Calu3 (cell line): ENCODE results near the gene BIN2. TPM values are rescaled to one million over a fixed set of nuclear protein-coding genes. Genes with fewer than 3 reads are reported as not detected.

ENCODE experiments used
- BruUV-seq: library from RNA; stranded (reverse); fragments of 400-500 nt; replicated peaks from 2 replicates; lab custom pipeline; 2021; lab: Mats Ljungman, UMichigan
- CTCF ChIA-PET: fragments of 300-600 bp; sonication (Branson Sonifier 250); formaldehyde crosslinking; loops from one replicate; lab custom pipeline; 2022; ENCODE audit warnings: antibody characterized with exemption; lab: Charles Lee
- DNase-seq: peaks from one replicate; pipeline ENCODE4 v3.0.0; 2022
- H3K27ac Mint-ChIP-seq: one replicate; pipeline ENCODE4 v1.8.0; 2022; ENCODE audit warnings: mixed read lengths; ENCODE audit not compliant: unreplicated experiment
- H3K27me3 Mint-ChIP-seq: one replicate; pipeline ENCODE4 v1.8.0; 2022; ENCODE audit warnings: mixed read lengths; ENCODE audit not compliant: unreplicated experiment
- H3K36me3 Mint-ChIP-seq: one replicate; pipeline ENCODE4 v1.8.0; 2022; ENCODE audit warnings: mild to moderate bottlenecking, moderate library complexity, mixed read lengths; ENCODE audit not compliant: insufficient read depth, unreplicated experiment
- H3K4me1 Mint-ChIP-seq: one replicate; pipeline ENCODE4 v1.8.0; 2022; ENCODE audit warnings: mild to moderate bottlenecking, low read depth, mixed read lengths; ENCODE audit not compliant: unreplicated experiment
- H3K4me3 Mint-ChIP-seq: one replicate; pipeline ENCODE4 v1.8.0; 2022; ENCODE audit warnings: mild to moderate bottlenecking, low read depth, moderate library complexity, mixed read lengths; ENCODE audit not compliant: unreplicated experiment
- H3K9me3 Mint-ChIP-seq: one replicate; pipeline ENCODE4 v1.8.0; 2022; ENCODE audit warnings: low read depth, mixed read lengths; ENCODE audit not compliant: unreplicated experiment
- intact Hi-C: fragments of 100-400 bp; cut with micrococcal nuclease; formaldehyde crosslinking; loops from one replicate; pipeline ENCODE4 v1.10.0; 2022; ENCODE audit not compliant: unreplicated experiment
- total RNA-seq: library from RNA; stranded (reverse); gene quantifications from 2 replicates; pipeline ENCODE4 v1.2.3, GENCODE V29; 2022
- TF ChIP-seq, protein P1 (sequence below): fragments of 200-600 bp; IDR thresholded peaks from one replicate; pipeline ENCODE4 v1.8.0; 2022; ENCODE audit warnings: antibody characterized with exemption; ENCODE audit not compliant: unreplicated experiment

The BIN2 gene
- total RNA-seq, 1 experiment from 2014 or later, result not detected

DNA sequence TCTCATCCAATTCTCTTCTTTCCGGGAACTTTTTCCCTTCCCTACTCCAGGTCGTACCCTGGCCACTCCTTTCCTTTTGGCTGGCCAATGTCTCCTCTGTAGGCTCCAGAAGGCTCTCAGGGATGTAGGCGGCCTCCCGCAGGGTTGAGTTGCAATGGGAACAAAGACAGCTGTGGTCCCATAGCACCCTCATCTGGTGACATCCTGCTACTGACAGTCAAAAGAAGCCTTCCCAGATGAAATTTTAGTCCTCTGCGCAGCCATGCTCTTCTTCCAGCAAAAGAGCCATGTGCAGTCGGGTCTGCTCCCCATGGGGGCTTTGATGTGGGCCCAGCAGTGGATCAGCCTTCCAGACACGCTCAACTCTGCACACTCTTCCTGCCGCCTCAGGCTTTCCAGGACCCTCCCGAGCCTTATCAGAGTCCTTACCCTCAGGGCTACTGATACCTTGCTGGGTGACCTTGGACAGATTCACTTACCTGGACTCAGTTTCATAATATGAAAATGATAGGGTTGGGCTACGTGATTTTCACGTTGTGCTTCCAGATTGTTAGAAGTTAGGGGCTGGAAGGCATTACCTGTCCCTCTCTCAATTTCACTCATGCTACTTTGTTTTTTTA lies 28.0 kb upstream of the BIN2 start:
- Mint-ChIP-seq H3K27ac (no peak overlapping the region), H3K4me1 (peaks cover 8% of the 10 kb centered on the region), H3K36me3 (no peaks in the 10 kb centered on the region), H3K9me3 (no peaks in the 10 kb centered on the region), H3K27me3 (no peaks in the 10 kb centered on the region), H3K4me3 (no peak overlapping the region)
- intact Hi-C loops, result no loop called here
- TSS peak; percentile 60 for BruUV-seq
- CTCF ChIA-PET, result no interaction called here
- peak; percentile 62 for DNase-seq
- TF ChIP-seq, protein P1, sequence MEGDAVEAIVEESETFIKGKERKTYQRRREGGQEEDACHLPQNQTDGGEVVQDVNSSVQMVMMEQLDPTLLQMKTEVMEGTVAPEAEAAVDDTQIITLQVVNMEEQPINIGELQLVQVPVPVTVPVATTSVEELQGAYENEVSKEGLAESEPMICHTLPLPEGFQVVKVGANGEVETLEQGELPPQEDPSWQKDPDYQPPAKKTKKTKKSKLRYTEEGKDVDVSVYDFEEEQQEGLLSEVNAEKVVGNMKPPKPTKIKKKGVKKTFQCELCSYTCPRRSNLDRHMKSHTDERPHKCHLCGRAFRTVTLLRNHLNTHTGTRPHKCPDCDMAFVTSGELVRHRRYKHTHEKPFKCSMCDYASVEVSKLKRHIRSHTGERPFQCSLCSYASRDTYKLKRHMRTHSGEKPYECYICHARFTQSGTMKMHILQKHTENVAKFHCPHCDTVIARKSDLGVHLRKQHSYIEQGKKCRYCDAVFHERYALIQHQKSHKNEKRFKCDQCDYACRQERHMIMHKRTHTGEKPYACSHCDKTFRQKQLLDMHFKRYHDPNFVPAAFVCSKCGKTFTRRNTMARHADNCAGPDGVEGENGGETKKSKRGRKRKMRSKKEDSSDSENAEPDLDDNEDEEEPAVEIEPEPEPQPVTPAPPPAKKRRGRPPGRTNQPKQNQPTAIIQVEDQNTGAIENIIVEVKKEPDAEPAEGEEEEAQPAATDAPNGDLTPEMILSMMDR, result peak; percentile 68

DNA sequence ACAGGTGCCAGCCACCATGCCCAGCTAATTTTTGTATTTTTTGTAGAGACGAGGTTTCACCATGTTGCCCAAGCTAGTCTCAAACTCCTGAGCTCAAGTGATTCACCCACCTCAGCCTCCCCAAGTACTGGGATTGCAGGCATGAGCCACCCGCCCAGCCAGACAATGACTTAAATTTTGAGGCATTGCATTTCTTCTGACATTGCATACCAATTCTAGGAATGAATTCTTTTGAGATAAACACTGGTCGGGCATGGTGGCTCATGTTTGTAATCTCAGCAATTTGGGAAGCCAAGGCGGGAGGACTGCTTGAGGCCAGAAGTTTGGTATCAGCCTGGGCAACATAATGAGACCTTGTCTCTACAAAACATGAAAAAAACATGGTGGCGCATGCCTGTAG lies 25.1 kb upstream of the BIN2 start:
- no peaks in the 10 kb centered on the region for H3K36me3 Mint-ChIP-seq
- CTCF ChIA-PET, result no interaction called here
- BruUV-seq, result no TSS peak
- no peaks in the 10 kb centered on the region for H3K9me3 Mint-ChIP-seq
- no peak overlapping the region for H3K27ac Mint-ChIP-seq
- intact Hi-C loops, result no loop called here
- no peak overlapping the region for H3K4me3 Mint-ChIP-seq
- TF ChIP-seq, protein P1, result no peak
- no peaks in the 10 kb centered on the region for H3K27me3 Mint-ChIP-seq
- H3K4me1 Mint-ChIP-seq, result peaks cover 20% of the 10 kb centered on the region
- no peak for DNase-seq

DNA sequence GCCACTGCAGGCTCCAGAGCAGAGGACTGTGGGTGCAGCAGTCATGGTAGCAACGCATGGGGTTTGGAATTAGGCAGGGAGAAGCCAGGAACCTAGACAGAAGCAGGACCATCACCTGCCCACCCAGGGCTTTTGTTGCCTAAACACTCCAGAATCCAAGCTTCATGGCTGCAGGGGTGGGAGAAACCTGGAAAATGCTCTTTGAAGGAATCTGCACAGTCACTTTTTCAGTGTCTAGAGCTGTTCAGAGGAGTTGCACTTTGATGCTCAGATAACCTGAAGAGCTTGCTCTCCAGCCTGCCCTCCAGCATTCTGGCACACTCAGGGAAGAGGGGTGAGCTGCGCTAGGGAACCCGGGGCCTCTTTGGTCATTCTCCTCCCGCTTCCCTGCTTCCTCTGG lies 24.1 kb upstream of the BIN2 start:
- Mint-ChIP-seq H3K27ac (no peak overlapping the region), H3K4me3 (no peak overlapping the region), H3K4me1 (peaks cover 20% of the 10 kb centered on the region), H3K36me3 (no peaks in the 10 kb centered on the region), H3K27me3 (no peaks in the 10 kb centered on the region), H3K9me3 (no peaks in the 10 kb centered on the region)
- no peak for DNase-seq
- BruUV-seq, result no TSS peak
- CTCF ChIA-PET, result no interaction called here
- TF ChIP-seq, protein P1, result no peak
- intact Hi-C loops, result no loop called here

DNA sequence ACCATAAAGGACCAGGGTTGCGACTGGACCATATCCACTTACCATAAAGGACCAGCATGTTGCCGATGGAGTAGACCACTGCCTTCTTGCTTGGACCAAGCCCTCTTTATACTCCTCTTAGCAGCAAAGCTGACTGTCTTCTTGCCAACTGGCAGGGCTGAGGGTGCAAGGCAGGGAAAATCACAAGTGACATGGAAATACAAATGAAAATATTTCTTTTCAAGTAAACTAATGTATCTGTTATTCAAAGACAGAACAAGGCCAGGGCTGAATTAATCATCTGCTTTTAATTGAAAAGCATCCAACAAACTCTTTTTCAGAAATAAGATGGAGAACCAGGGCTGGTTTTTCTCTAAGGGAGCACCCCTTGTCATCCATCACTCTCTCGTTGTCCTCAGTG lies 22.6 kb upstream of the BIN2 start, which contains the start of gene CELA1:
TSS of gene CELA1 (minus strand) at position 99 of the 400 bp plus-strand sequence. CDS start at position 58, 41 bp downstream.
- CTCF ChIA-PET, result no interaction called here
- H3K4me1 Mint-ChIP-seq, result peaks cover 12% of the 10 kb centered on the region
- no peaks in the 10 kb centered on the region for H3K9me3 Mint-ChIP-seq
- TF ChIP-seq, protein P1, result no peak
- no TSS peak for BruUV-seq
- H3K4me3 Mint-ChIP-seq, result no peak within 1 kb of the TSS
- no peaks in the 10 kb centered on the region for H3K27me3 Mint-ChIP-seq
- no peak for DNase-seq
- intact Hi-C loops, result no loop called here
- no peaks in the 10 kb centered on the region for H3K36me3 Mint-ChIP-seq
- H3K27ac Mint-ChIP-seq, result no peak within 1 kb of the TSS
